ENCODE data around the gene CFAP410.
A peak's percentile ranks its signal among the peaks of the same experiment; 100 is the strongest.

Gene CFAP410

GRCh38 chr21:44331650-44332307, 7.4 kb downstream of the CFAP410 start:
- Mint-ChIP-seq H3K27ac (peak overlapping the region; percentile 93), H3K9me3 (no peaks in the 10 kb centered on the region), H3K4me3 (no peak overlapping the region), H3K36me3 (ENCODE audit: low read depth) (no peaks in the 10 kb centered on the region), H3K4me1 (peaks cover 32% of the 10 kb centered on the region), H3K27me3 (ENCODE audit: low read depth, poor library complexity) (no peaks in the 10 kb centered on the region)
- DNase-seq, result no peak
- TF ChIP-seq CTCF (IDR thresholded peaks at IDR 0.05), result no peak

- no peak overlapping the region for H3K27ac Mint-ChIP-seq
Measured at GRCh38 chr21:44331209-44331608, 8.0 kb downstream of the CFAP410 start.

GRCh38 chr21:44330698-44331097, 8.5 kb downstream of the CFAP410 start:
- Mint-ChIP-seq H3K36me3 (ENCODE audit: low read depth) (no peaks in the 10 kb centered on the region), H3K4me3 (no peak overlapping the region), H3K27me3 (ENCODE audit: low read depth, poor library complexity) (no peaks in the 10 kb centered on the region), H3K9me3 (no peaks in the 10 kb centered on the region), H3K27ac (no peak overlapping the region), H3K4me1 (peaks cover 31% of the 10 kb centered on the region)
- no peak for TF ChIP-seq CTCF (IDR thresholded peaks at IDR 0.05)
- DNase-seq, result no peak

More at GRCh38 chr21:44331209-44331608, 8.0 kb downstream of the CFAP410 start:
- no peaks in the 10 kb centered on the region for H3K36me3 Mint-ChIP-seq (ENCODE audit: low read depth)
- no peaks in the 10 kb centered on the region for H3K9me3 Mint-ChIP-seq
- H3K4me3 Mint-ChIP-seq, result no peak overlapping the region
- no peaks in the 10 kb centered on the region for H3K27me3 Mint-ChIP-seq (ENCODE audit: low read depth, poor library complexity)
- H3K4me1 Mint-ChIP-seq, result peaks cover 31% of the 10 kb centered on the region
- DNase-seq, result no peak
- no peak for TF ChIP-seq CTCF (IDR thresholded peaks at IDR 0.05)

- peak overlapping the region; percentile 85 for H3K27ac Mint-ChIP-seq
- TF ChIP-seq CTCF (IDR thresholded peaks at IDR 0.05), result no peak
- no peak for DNase-seq
- H3K4me1 Mint-ChIP-seq, result peaks cover 31% of the 10 kb centered on the region
- H3K9me3 Mint-ChIP-seq, result no peaks in the 10 kb centered on the region
- H3K4me3 Mint-ChIP-seq, result no peak overlapping the region
- no peaks in the 10 kb centered on the region for H3K36me3 Mint-ChIP-seq (ENCODE audit: low read depth)
- no peaks in the 10 kb centered on the region for H3K27me3 Mint-ChIP-seq (ENCODE audit: low read depth, poor library complexity)
Measured at GRCh38 chr21:44329971-44330681, 9.1 kb downstream of the CFAP410 start.

GRCh38 chr21:44329086-44329889, 9.9 kb downstream of the CFAP410 start:
- no peaks in the 10 kb centered on the region for H3K9me3 Mint-ChIP-seq
- DNase-seq, result peak; percentile 36
- peak overlapping the region; percentile 85 for H3K27ac Mint-ChIP-seq
- peaks cover 31% of the 10 kb centered on the region for H3K4me1 Mint-ChIP-seq
- H3K4me3 Mint-ChIP-seq, result no peak overlapping the region
- TF ChIP-seq CTCF (IDR thresholded peaks at IDR 0.05), result no peak
- no peaks in the 10 kb centered on the region for H3K36me3 Mint-ChIP-seq (ENCODE audit: low read depth)
- no peaks in the 10 kb centered on the region for H3K27me3 Mint-ChIP-seq (ENCODE audit: low read depth, poor library complexity)

All from nephron progenitor cell (in vitro differentiated cells).